ENCODE data around the gene CAPRIN1.

The CAPRIN1 gene

DNA sequence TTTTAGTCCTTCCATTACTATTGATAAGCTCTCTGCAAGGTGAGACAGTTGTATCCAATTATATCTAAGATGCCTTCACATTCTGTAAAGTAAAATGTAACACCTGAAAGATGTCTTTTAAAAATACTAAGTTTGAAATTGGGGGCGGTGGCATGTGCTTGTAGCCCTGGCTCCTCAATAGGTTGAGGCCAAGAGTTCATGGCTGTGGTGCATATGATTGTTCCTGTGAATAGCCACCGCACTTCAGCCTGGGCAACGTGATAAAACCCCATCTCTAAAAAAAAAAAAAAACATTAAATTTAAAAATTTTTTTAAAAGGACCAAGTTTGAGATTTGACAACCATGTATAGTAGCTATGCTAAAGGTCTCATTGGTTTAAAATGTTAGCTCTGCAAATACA is 20.5 kb downstream of the CAPRIN1 start:
- peaks cover 33% of the 10 kb centered on the region for H3K36me3 ChIP-seq (replicated peaks)
- in situ Hi-C loops (cut with HindIII; ENCODE audit: low pct_ligation_motif_present, low sequenced_read_pairs) = no loop called here
- DNase-seq = no peak
- H3K27ac ChIP-seq = no peak overlapping the region
- H3K27me3 ChIP-seq (replicated peaks) = no peaks in the 10 kb centered on the region
- no peak overlapping the region for H3K4me3 ChIP-seq (ENCODE audit: low read depth, low read length)
- TF ChIP-seq, protein P1, sequence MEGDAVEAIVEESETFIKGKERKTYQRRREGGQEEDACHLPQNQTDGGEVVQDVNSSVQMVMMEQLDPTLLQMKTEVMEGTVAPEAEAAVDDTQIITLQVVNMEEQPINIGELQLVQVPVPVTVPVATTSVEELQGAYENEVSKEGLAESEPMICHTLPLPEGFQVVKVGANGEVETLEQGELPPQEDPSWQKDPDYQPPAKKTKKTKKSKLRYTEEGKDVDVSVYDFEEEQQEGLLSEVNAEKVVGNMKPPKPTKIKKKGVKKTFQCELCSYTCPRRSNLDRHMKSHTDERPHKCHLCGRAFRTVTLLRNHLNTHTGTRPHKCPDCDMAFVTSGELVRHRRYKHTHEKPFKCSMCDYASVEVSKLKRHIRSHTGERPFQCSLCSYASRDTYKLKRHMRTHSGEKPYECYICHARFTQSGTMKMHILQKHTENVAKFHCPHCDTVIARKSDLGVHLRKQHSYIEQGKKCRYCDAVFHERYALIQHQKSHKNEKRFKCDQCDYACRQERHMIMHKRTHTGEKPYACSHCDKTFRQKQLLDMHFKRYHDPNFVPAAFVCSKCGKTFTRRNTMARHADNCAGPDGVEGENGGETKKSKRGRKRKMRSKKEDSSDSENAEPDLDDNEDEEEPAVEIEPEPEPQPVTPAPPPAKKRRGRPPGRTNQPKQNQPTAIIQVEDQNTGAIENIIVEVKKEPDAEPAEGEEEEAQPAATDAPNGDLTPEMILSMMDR (IDR thresholded peaks at IDR 0.05; ENCODE audit: low read depth, low read length, missing control alignments) = no peak

DNA sequence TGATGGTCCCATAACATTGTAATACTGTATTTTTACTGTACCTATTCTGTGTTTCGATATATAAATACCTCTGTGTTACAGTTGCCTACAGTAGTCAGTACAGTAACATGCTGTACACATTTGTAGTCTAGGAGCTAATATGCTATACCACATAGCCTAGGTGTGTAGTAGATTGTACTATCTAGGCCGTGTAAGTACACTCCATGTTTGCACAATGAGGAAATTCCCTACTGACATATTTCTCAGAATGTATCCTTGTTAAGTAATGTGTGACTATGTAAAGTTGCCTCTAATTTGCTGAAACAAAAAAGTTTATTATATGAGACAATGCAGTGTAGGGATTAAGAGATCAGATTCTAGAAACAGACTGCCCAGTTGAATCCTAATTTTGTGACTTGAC is 21.3 kb downstream of the CAPRIN1 start:
- H3K4me3 ChIP-seq (ENCODE audit: low read depth, low read length) = no peak overlapping the region
- TF ChIP-seq, protein P1 (IDR thresholded peaks at IDR 0.05; ENCODE audit: low read depth, low read length, missing control alignments) = no peak
- no peak overlapping the region for H3K27ac ChIP-seq
- peaks cover 40% of the 10 kb centered on the region for H3K36me3 ChIP-seq (replicated peaks)
- no peaks in the 10 kb centered on the region for H3K27me3 ChIP-seq (replicated peaks)
- DNase-seq = no peak
- in situ Hi-C loops (cut with HindIII; ENCODE audit: low pct_ligation_motif_present, low sequenced_read_pairs) = no loop called here

DNA sequence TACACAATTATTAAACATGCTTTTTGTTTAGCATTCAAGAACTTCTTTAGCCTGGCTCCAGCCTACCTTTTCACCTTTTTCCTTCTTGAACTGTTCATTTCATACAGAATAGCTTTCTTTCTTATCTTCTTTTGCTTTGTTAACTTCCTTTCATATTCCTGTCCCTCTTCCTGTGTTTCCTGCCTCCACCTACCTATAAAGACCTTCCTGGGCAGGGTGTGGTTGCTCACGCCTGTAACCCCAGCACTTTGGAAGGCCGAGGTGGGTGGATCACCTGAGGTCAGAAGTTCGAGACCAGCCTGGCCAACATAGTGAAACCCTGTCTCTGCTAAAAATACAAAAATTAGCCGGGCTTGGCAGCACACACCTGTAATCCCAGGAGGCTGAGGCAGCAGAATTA is 22.9 kb downstream of the CAPRIN1 start:
- in situ Hi-C loops (cut with HindIII; ENCODE audit: low pct_ligation_motif_present, low sequenced_read_pairs) = no loop called here
- no peak for DNase-seq
- TF ChIP-seq, protein P1 (IDR thresholded peaks at IDR 0.05; ENCODE audit: low read depth, low read length, missing control alignments) = no peak
- Histone ChIP-seq H3K4me3 (ENCODE audit: low read depth, low read length) (no peak overlapping the region), H3K27ac (no peak overlapping the region), H3K36me3 (replicated peaks) (peaks cover 51% of the 10 kb centered on the region), H3K27me3 (replicated peaks) (no peaks in the 10 kb centered on the region)

DNA sequence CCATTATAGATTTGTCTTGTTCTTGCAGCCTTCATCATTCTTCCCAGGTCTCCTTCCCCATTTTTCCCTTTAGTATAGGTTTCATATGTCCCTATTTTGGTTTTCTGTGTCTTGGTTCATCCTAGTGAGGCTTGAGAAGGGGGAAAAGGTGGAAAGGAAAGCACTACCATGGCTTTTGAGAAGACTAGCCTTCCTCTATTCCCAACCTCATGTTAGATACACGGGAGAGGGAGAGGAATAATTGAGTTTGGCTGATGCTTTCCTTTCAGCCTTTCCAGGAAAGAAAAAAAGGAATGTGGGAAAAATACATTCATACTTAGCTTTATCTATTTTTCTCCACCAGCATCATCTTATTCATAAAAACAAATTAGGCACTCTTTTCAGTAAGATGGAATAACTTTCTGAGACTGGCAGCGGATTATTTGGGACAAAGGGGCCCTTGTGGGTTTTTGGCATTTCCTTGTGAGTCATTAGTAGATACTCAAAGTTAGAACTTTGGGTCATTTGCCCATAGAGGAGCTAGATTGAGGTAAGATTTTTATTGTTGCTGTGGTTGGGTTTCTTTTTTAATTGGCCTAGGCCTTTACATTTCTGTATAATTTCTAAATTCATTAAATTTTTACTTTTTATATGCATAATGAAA is 23.8 kb downstream of the CAPRIN1 start:
- peak; percentile 52 for DNase-seq

DNA sequence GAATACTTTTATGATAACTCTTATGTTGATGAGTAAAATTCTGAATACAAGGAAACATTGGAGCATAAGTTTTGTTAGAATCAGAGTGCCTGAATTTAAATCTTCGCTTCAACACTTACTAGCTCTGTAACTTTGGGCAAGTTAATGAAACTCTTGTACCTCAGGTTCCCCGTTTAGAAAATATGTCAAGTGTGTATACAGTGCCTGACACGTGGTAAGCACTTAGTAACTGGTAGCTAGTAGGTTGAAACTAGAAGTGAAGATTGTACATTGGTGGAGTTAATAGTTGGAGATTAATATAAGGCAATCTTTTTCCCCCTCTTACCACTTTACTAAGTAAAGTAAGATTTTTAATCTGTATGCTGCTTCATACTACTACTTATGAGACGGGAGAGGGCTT is 29.1 kb downstream of the CAPRIN1 start:
- no peak overlapping the region for H3K27ac ChIP-seq
- peaks cover 79% of the 10 kb centered on the region for H3K36me3 ChIP-seq (replicated peaks)
- TF ChIP-seq, protein P1 (IDR thresholded peaks at IDR 0.05; ENCODE audit: low read depth, low read length, missing control alignments) = no peak
- in situ Hi-C loops (cut with HindIII; ENCODE audit: low pct_ligation_motif_present, low sequenced_read_pairs) = no loop called here
- no peaks in the 10 kb centered on the region for H3K27me3 ChIP-seq (replicated peaks)
- DNase-seq = no peak
- H3K4me3 ChIP-seq (ENCODE audit: low read depth, low read length) = no peak overlapping the region

More for the DNA sequence above, 23.8 kb downstream of the CAPRIN1 start:
- in situ Hi-C loops (cut with HindIII; ENCODE audit: low pct_ligation_motif_present, low sequenced_read_pairs) = no loop called here
- Histone ChIP-seq H3K27ac (peak overlapping the region; percentile 23), H3K4me3 (ENCODE audit: low read depth, low read length) (no peak overlapping the region), H3K36me3 (replicated peaks) (peaks cover 57% of the 10 kb centered on the region), H3K27me3 (replicated peaks) (no peaks in the 10 kb centered on the region)
- TF ChIP-seq, protein P1 (IDR thresholded peaks at IDR 0.05; ENCODE audit: low read depth, low read length, missing control alignments) = no peak

DNA sequence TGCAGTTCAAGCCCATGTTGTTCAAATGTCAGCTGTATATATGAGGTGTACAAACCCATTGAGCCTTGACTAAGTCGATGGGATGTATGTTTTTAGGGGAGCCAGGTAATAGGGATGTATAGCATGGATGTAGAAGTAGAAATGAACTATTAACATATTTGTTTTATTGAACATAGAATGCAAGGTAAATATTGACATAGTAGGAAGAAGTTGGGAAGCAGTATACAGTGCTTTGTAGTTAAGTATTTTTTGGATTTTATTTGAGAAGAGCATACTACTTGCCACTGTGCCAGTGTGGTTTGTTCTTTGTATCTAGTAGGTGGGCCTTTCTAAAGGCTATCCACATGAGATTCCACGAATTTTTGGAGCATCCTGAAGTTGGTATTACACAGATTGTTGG is 33.1 kb downstream of the CAPRIN1 start:
- H3K36me3 ChIP-seq (replicated peaks) = peaks cover 84% of the 10 kb centered on the region

More for the DNA sequence above, 33.1 kb downstream of the CAPRIN1 start:
- in situ Hi-C loops (cut with HindIII; ENCODE audit: low pct_ligation_motif_present, low sequenced_read_pairs) = no loop called here
- no peak for DNase-seq
- Histone ChIP-seq H3K4me3 (ENCODE audit: low read depth, low read length) (no peak overlapping the region), H3K27me3 (replicated peaks) (no peaks in the 10 kb centered on the region), H3K27ac (no peak overlapping the region)
- TF ChIP-seq, protein P1 (IDR thresholded peaks at IDR 0.05; ENCODE audit: low read depth, low read length, missing control alignments) = no peak
